ENCODE results near the gene FOXN1. TPM values are rescaled to one million over a fixed set of nuclear protein-coding genes. Genes with fewer than 3 reads are reported as not detected.
"Not testable (repeated sequence)": the region's sequence is repeated elsewhere in the genome, so short reads cannot be mapped to it uniquely, and the experiment has no call there.

The FOXN1 gene
- total RNA-seq, 1 donor, result not detected

DNA sequence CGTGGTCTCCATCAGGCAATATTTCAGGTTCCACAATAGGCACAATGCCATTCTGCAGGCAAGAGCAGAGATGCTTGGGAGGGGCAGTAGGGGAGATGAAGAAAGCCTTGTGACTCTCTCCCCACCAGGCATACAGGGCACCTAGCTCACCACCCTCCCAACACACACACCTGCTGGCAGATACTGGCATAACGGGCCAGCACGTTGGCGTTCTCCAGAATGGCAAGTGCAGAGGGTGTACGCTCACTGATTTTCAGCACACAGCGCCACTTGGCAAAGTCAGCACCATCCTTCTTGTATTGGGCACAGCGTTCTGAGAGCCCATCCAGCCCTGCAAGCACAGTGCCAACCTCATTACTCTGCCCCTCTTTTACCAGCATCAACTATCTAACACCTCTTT, 68.4 kb downstream of the FOXN1 start:
- Histone ChIP-seq H4K20me1 (ENCODE audit: insufficient read depth, low read length) (peaks cover 5% of the 10 kb centered on the region), H3K27me3 (ENCODE audit: insufficient read depth, low read length) (no peaks in the 10 kb centered on the region), H3K4me1 (ENCODE audit: insufficient read depth, low read length) (peaks cover 31% of the 10 kb centered on the region), H2AFZ (ENCODE audit: low read length) (no peak overlapping the region), H3K27ac (ENCODE audit: low read depth, low read length) (no peak overlapping the region), H3K4me3 (ENCODE audit: insufficient read depth, low read length) (no peak overlapping the region), H3K4me2 (ENCODE audit: insufficient read depth, low read length) (no peak overlapping the region), H3K9me3 (ENCODE audit: low read depth, low read length) (no peaks in the 10 kb centered on the region), H3K79me2 (ENCODE audit: insufficient read depth, low read length) (peaks cover 18% of the 10 kb centered on the region), H3K36me3 (ENCODE audit: insufficient read depth, low read length) (peaks cover 26% of the 10 kb centered on the region)
- no peak for DNase-seq (ENCODE audit: insufficient read length, low spot score, missing footprints)
- TF ChIP-seq, protein P1, sequence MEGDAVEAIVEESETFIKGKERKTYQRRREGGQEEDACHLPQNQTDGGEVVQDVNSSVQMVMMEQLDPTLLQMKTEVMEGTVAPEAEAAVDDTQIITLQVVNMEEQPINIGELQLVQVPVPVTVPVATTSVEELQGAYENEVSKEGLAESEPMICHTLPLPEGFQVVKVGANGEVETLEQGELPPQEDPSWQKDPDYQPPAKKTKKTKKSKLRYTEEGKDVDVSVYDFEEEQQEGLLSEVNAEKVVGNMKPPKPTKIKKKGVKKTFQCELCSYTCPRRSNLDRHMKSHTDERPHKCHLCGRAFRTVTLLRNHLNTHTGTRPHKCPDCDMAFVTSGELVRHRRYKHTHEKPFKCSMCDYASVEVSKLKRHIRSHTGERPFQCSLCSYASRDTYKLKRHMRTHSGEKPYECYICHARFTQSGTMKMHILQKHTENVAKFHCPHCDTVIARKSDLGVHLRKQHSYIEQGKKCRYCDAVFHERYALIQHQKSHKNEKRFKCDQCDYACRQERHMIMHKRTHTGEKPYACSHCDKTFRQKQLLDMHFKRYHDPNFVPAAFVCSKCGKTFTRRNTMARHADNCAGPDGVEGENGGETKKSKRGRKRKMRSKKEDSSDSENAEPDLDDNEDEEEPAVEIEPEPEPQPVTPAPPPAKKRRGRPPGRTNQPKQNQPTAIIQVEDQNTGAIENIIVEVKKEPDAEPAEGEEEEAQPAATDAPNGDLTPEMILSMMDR (IDR thresholded peaks at IDR 0.05; ENCODE audit: extremely low read depth, low read depth, low read length), result peak; percentile 12

GRCh38 chr17:28575126-28575795, 69.1 kb downstream of the FOXN1 start:
- H4K20me1 ChIP-seq (ENCODE audit: insufficient read depth, low read length), result peaks cover 5% of the 10 kb centered on the region
- peaks cover 11% of the 10 kb centered on the region for H3K79me2 ChIP-seq (ENCODE audit: insufficient read depth, low read length)
- peaks cover 26% of the 10 kb centered on the region for H3K4me1 ChIP-seq (ENCODE audit: insufficient read depth, low read length)
- H3K27me3 ChIP-seq (ENCODE audit: insufficient read depth, low read length), result no peaks in the 10 kb centered on the region
- H3K4me3 ChIP-seq (ENCODE audit: insufficient read depth, low read length), result no peak overlapping the region
- no peaks in the 10 kb centered on the region for H3K9me3 ChIP-seq (ENCODE audit: low read depth, low read length)
- H3K36me3 ChIP-seq (ENCODE audit: insufficient read depth, low read length), result peaks cover 30% of the 10 kb centered on the region
- TF ChIP-seq, protein P1 (IDR thresholded peaks at IDR 0.05; ENCODE audit: extremely low read depth, low read depth, low read length), result no peak
- no peak for DNase-seq (ENCODE audit: insufficient read length, low spot score, missing footprints)
- H2AFZ ChIP-seq (ENCODE audit: low read length), result no peak overlapping the region
- no peak overlapping the region for H3K4me2 ChIP-seq (ENCODE audit: insufficient read depth, low read length)
- no peak overlapping the region for H3K27ac ChIP-seq (ENCODE audit: low read depth, low read length)

DNA sequence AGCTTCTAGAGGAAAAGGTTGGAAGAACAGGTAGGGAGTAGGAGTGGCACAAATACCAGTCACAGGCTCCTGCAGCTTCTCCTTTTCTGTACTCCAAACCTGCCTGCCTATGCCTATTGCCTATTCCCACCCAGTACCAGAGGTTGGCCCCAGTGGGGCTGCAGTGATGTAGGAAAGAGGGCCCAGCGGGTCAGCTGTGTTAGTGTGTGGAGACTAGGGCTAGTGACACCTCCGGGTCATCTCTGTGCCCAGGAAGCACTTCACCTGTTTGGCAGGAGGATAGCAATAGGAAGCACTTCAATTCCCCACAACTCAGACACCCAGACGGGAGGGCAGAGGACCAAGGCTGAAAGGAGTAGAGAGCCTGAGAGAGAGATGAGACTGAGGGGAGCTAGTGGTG, 69.9 kb downstream of the FOXN1 start:
- not testable (repeated sequence) for H3K4me3 ChIP-seq (ENCODE audit: insufficient read depth, low read length); H2AFZ ChIP-seq (ENCODE audit: low read length); H3K27ac ChIP-seq (ENCODE audit: low read depth, low read length); H4K20me1 ChIP-seq (ENCODE audit: insufficient read depth, low read length); H3K79me2 ChIP-seq (ENCODE audit: insufficient read depth, low read length); H3K27me3 ChIP-seq (ENCODE audit: insufficient read depth, low read length); DNase-seq (ENCODE audit: insufficient read length, low spot score, missing footprints); H3K4me2 ChIP-seq (ENCODE audit: insufficient read depth, low read length); H3K9me3 ChIP-seq (ENCODE audit: low read depth, low read length)
- peaks cover 37% of the 10 kb centered on the region for H3K36me3 ChIP-seq (ENCODE audit: insufficient read depth, low read length)
- peaks cover 20% of the 10 kb centered on the region for H3K4me1 ChIP-seq (ENCODE audit: insufficient read depth, low read length)

DNA sequence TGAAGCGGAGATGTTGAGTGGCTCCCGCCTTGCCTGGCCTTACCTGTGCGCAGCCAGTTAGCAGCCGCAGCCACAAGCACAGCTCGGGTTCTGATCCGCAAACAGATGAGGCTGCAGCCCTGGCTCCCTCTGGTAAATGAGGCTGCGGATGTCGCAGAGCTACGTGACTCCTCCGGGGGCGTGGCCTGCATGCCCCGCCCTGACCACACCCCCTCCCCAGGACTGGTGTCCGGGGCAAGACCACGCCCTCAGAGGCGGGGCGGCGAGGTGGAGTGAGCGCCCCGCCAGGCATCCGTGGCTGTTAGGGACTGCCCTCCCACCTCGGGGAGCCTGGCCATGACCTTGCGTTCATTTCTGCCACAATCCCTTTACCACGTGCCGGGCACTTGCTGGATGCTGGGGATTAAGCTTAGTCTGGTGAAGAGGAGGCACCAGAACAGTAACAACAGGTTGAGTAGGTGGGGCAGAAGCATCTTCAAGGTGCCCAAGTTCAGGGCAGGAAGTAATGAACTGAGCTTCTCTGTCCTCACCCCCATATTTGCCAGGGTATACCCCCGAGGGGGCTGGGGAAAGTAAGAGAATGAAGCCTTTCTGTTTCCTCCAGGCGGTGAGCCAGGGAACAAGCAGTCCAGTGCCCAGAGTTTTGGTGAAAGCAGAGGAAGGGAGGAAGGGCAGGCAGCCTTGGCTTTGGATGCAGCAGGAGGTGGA, 70.8 kb downstream of the FOXN1 start, which contains the start of gene ALDOC:
TSS of gene ALDOC (minus strand) at position 138 of the 708 bp plus-strand sequence. CDS start 1,363 bp downstream, outside the sequence.
- Histone ChIP-seq H2AFZ (ENCODE audit: low read length) (peak within 1 kb of the TSS; percentile 88), H3K4me1 (ENCODE audit: insufficient read depth, low read length) (peaks cover 17% of the 10 kb centered on the region), H3K36me3 (ENCODE audit: insufficient read depth, low read length) (peaks cover 37% of the 10 kb centered on the region), H3K27ac (ENCODE audit: low read depth, low read length) (no peak within 1 kb of the TSS), H3K79me2 (ENCODE audit: insufficient read depth, low read length) (no peaks in the 10 kb centered on the region), H3K4me3 (ENCODE audit: insufficient read depth, low read length) (peak within 1 kb of the TSS; percentile 67), H3K4me2 (ENCODE audit: insufficient read depth, low read length) (peak within 1 kb of the TSS; percentile 84), H3K27me3 (ENCODE audit: insufficient read depth, low read length) (no peaks in the 10 kb centered on the region), H4K20me1 (ENCODE audit: insufficient read depth, low read length) (peaks cover 3% of the 10 kb centered on the region), H3K9me3 (ENCODE audit: low read depth, low read length) (no peaks in the 10 kb centered on the region)
- TF ChIP-seq, protein P1 (IDR thresholded peaks at IDR 0.05; ENCODE audit: extremely low read depth, low read depth, low read length), result no peak
- DNase-seq (ENCODE audit: insufficient read length, low spot score, missing footprints), result peak; percentile 99
